BE2C (cell line): ENCODE results near the gene WWOX.
"Not testable (repeated sequence)": the region's sequence is repeated elsewhere in the genome, so short reads cannot be mapped to it uniquely, and the experiment has no call there.

ENCODE experiments used
- DNase-seq: peaks from one replicate; pipeline ENCODE4 v3.0.0-alpha.2; 2020
- H3K27me3 ChIP-seq: fragments of 250-450 bp; sonication (Bioruptor Pico); 2 replicates; pipeline ENCODE4 v1.5.1; 2020; ENCODE audit warnings: mild to moderate bottlenecking
- H3K36me3 ChIP-seq: fragments of 250-450 bp; sonication (Bioruptor Pico); 2 replicates; pipeline ENCODE4 v1.5.1; 2020; ENCODE audit warnings: mild to moderate bottlenecking
- H3K4me1 ChIP-seq: fragments of 250-450 bp; sonication (Bioruptor Pico); 2 replicates; pipeline ENCODE4 v1.5.1; 2020
- H3K4me3 ChIP-seq: 2 replicates; pipeline ENCODE4 v1.5.1; 2011; ENCODE audit warnings: low read depth, low read length
- H3K9me3 ChIP-seq: fragments of 250-450 bp; sonication (Bioruptor Pico); 2 replicates; pipeline ENCODE4 v1.5.1; 2020
- TF ChIP-seq, protein P1 (sequence below): IDR thresholded peaks from 2 replicates; pipeline ENCODE4 v1.5.1; 2012; ENCODE audit warnings: mild to moderate bottlenecking, low read depth, low read length

Gene WWOX

DNA sequence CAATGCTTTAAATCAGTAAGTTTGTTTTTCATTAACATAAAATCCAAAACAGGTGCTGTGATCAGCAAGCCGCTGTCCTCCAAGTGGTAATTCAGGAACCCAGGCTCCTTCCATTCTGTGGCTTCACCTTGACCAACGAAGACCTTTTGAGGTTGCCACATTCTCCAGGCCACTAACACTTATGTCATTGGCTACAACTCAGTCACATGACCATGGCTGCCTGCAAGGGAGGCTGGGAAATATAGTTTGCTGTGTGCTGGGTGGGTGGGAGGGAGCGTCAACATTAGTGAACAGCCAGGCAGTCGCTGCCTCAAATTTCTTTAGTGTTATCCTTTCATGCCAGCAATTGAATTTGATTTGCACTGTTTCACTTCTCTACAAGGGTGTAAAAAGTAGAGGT is 951.9 kb downstream of the WWOX start:
- Histone ChIP-seq H3K4me3 (no peak overlapping the region), H3K27me3 (no peaks in the 10 kb centered on the region), H3K9me3 (no peaks in the 10 kb centered on the region), H3K4me1 (no peaks in the 10 kb centered on the region), H3K36me3 (no peaks in the 10 kb centered on the region)
- TF ChIP-seq, protein P1, sequence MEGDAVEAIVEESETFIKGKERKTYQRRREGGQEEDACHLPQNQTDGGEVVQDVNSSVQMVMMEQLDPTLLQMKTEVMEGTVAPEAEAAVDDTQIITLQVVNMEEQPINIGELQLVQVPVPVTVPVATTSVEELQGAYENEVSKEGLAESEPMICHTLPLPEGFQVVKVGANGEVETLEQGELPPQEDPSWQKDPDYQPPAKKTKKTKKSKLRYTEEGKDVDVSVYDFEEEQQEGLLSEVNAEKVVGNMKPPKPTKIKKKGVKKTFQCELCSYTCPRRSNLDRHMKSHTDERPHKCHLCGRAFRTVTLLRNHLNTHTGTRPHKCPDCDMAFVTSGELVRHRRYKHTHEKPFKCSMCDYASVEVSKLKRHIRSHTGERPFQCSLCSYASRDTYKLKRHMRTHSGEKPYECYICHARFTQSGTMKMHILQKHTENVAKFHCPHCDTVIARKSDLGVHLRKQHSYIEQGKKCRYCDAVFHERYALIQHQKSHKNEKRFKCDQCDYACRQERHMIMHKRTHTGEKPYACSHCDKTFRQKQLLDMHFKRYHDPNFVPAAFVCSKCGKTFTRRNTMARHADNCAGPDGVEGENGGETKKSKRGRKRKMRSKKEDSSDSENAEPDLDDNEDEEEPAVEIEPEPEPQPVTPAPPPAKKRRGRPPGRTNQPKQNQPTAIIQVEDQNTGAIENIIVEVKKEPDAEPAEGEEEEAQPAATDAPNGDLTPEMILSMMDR: no peak
- DNase-seq: no peak

DNA sequence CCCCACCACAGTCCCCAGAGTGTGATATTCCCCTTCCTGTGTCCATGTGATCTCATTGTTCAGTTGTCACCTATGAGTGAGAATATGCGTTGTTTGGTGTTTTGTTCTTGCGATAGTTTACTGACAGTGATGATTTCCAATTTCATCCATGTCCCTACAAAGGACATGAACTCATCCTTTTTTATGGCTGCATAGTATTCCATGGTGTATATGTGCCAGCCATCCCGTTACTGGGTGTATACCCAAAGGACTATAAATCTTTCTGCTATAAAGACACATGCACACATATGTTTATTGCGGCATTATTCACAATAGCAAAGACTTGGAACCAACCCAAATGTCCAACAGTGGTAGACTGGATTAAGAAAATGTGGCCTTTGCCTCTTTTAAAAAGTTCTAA is 952.7 kb downstream of the WWOX start:
- not testable (repeated sequence) for H3K36me3 ChIP-seq, H3K4me1 ChIP-seq, DNase-seq, H3K4me3 ChIP-seq, H3K9me3 ChIP-seq, H3K27me3 ChIP-seq

DNA sequence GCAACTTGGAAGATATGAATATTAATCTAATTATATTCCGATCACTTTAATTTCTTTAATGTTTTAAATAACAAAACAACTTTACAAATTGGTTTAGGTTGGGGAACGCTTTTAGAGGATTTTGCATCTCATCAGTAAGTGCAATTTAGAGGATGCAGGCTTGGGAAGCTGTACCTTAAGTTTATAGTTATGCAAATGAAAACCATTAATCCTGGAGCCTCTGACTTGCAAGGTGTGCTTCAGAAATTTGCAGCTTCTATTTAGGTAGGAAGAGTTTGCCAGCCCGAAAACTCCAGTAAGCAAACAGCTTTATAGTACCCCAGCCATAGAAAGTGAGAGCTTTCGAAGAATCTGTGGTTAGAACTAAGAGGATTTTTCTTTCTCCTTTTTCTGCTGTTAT is 954.1 kb downstream of the WWOX start:
- Histone ChIP-seq H3K36me3 (no peaks in the 10 kb centered on the region), H3K9me3 (no peaks in the 10 kb centered on the region), H3K4me1 (no peaks in the 10 kb centered on the region), H3K4me3 (no peak overlapping the region), H3K27me3 (no peaks in the 10 kb centered on the region)
- TF ChIP-seq, protein P1: no peak
- no peak for DNase-seq

DNA sequence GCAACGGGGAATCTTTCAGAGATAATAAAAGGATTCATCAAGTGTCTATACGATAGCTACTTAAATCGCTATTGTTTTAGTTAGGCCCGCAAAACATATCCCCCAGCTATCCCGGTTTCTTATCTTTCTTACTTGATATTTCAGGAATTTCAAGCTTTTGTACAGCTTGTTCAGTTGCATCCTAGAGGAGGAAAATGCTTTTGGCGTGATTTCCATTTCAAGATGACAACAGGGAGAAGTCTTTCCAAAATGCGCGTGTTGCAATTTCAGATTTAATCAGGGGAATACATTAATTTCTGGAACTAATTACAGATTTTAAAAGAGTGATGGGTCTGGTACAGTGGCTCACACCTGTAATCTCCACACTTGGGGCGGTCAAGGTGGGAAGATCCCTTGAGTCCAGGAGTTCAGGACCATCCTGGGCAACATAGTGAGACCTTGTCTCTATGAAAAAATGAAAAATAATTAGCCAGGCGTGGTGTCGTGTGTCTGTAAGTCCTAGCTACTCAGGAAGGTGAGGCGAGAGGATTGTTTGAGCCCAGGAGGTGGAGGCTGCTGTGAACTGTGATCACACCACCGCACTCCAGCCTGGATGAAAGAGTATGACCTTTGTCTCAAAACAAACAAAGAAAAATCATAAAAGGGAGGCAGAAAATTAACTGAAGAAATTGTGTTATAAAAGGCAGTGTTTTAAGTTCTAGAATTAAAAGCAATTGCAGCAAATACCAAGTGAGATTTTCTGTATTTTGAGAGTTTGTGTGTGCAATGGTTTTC is 954.9 kb downstream of the WWOX start:
- H3K36me3 ChIP-seq: no peaks in the 10 kb centered on the region
- TF ChIP-seq, protein P1: no peak
- DNase-seq: no peak
- H3K4me3 ChIP-seq: no peak overlapping the region
- no peaks in the 10 kb centered on the region for H3K27me3 ChIP-seq
- no peaks in the 10 kb centered on the region for H3K4me1 ChIP-seq
- no peaks in the 10 kb centered on the region for H3K9me3 ChIP-seq

DNA sequence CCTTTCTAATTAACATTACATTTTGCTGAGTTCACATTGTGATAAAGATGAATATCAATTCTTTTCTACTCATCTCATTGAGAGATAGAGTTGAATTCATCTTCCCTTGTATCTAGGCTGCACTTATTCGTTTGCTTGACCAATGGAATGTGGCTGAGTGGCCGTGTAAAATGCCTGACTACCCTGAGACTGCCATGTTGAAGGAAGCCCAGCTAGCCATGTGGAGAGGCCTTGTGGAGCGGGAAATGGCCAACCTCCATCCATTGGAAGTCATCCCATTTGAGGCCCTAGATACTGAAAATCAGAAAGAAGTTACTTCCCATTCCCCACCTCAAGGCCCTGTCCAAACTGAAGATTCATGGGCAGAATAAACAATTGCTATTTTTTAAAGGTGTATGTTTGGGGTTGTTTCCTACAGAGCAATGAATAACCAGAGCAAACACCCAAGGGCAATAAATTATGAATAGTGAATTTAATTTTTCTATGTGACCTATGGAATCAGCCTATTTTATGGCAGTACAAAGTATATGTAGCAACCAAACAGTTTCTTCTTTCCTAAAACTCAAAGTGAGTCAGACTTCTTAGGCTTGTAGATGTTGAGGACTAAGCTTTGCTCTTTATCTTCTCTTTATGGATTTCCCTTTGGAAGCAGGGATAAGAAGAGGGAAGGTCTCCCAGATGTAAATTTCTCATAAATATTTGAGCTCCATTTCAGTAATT is 956.0 kb downstream of the WWOX start:
- no peaks in the 10 kb centered on the region for H3K27me3 ChIP-seq
- H3K4me1 ChIP-seq: no peaks in the 10 kb centered on the region
- H3K9me3 ChIP-seq: no peaks in the 10 kb centered on the region
- H3K36me3 ChIP-seq: no peaks in the 10 kb centered on the region
- H3K4me3 ChIP-seq: no peak overlapping the region
- no peak for DNase-seq
- TF ChIP-seq, protein P1: no peak

DNA sequence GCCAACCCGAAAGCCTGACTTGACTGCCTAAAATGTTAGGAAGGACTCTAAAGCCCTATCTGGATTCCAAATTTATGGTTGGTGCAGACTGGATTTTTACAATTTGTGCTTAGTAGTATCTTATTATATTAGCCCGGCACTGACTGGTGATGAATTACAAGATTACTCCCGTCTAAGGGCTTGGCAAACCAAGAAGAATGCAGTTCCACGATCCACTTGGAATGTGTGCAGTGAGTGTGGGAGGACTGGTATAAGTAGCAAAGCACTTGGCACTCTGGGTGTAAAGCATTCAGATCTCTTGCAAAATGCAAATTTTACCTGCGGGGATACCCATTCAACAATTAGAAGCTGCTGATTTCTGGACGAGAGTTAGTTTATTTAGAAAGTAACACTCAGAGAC is 961.7 kb downstream of the WWOX start:
- DNase-seq: no peak
- H3K4me1 ChIP-seq: no peaks in the 10 kb centered on the region
- no peaks in the 10 kb centered on the region for H3K36me3 ChIP-seq
- no peak overlapping the region for H3K4me3 ChIP-seq
- no peaks in the 10 kb centered on the region for H3K27me3 ChIP-seq
- no peaks in the 10 kb centered on the region for H3K9me3 ChIP-seq
- TF ChIP-seq, protein P1: no peak
